ENCODE data around the gene TMEM217. TPM values are rescaled to one million over a fixed set of nuclear protein-coding genes. Genes with fewer than 3 reads are reported as not detected.
"Not testable (repeated sequence)": the region's sequence is repeated elsewhere in the genome, so short reads cannot be mapped to it uniquely, and the experiment has no call there.

The TMEM217 gene
- total RNA-seq, 2 donors from 2014 or later = 0.41 to 6.2 TPM

- TF ChIP-seq, protein P1, sequence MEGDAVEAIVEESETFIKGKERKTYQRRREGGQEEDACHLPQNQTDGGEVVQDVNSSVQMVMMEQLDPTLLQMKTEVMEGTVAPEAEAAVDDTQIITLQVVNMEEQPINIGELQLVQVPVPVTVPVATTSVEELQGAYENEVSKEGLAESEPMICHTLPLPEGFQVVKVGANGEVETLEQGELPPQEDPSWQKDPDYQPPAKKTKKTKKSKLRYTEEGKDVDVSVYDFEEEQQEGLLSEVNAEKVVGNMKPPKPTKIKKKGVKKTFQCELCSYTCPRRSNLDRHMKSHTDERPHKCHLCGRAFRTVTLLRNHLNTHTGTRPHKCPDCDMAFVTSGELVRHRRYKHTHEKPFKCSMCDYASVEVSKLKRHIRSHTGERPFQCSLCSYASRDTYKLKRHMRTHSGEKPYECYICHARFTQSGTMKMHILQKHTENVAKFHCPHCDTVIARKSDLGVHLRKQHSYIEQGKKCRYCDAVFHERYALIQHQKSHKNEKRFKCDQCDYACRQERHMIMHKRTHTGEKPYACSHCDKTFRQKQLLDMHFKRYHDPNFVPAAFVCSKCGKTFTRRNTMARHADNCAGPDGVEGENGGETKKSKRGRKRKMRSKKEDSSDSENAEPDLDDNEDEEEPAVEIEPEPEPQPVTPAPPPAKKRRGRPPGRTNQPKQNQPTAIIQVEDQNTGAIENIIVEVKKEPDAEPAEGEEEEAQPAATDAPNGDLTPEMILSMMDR (IDR thresholded peaks at IDR 0.05) = peak; percentile 57
- DNase-seq (ENCODE audit: low spot score) = no peak
- Histone ChIP-seq H3K27ac (no peak overlapping the region), H3K9me3 (no peaks in the 10 kb centered on the region), H3K36me3 (peaks cover 11% of the 10 kb centered on the region), H3K4me1 (ENCODE audit: control insufficient read depth in 1 of 2, low read depth in 2 of 2) (peaks cover 8 to 16% of the 10 kb centered on the region in 2 donors), H3K27me3 (replicated peaks; ENCODE audit: insufficient read depth) (no peaks in the 10 kb centered on the region), H3K4me3 (no peak overlapping the region)
- ATAC-seq (ENCODE audit: insufficient number of reproducible peaks, low FRiP score, low read depth) = no peak
Observed at GRCh38 chr6:37303891-37304503, 46.1 kb upstream of the TMEM217 start.

GRCh38 chr6:37303091-37303660 is 45.2 kb upstream of the TMEM217 start:
- peaks cover 4 to 8% of the 10 kb centered on the region in 2 donors for H3K4me1 ChIP-seq (ENCODE audit: control insufficient read depth in 1 of 2, low read depth in 2 of 2)
- ATAC-seq (ENCODE audit: insufficient number of reproducible peaks, low FRiP score, low read depth) (no peak), DNase-seq (ENCODE audit: low spot score) (no peak)
- H3K27me3 ChIP-seq (replicated peaks; ENCODE audit: insufficient read depth) = no peaks in the 10 kb centered on the region
- peaks cover 11% of the 10 kb centered on the region for H3K36me3 ChIP-seq
- H3K4me3 ChIP-seq = no peak overlapping the region
- no peak overlapping the region for H3K27ac ChIP-seq
- TF ChIP-seq, protein P1 (IDR thresholded peaks at IDR 0.05) = no peak
- H3K9me3 ChIP-seq = no peaks in the 10 kb centered on the region

DNA sequence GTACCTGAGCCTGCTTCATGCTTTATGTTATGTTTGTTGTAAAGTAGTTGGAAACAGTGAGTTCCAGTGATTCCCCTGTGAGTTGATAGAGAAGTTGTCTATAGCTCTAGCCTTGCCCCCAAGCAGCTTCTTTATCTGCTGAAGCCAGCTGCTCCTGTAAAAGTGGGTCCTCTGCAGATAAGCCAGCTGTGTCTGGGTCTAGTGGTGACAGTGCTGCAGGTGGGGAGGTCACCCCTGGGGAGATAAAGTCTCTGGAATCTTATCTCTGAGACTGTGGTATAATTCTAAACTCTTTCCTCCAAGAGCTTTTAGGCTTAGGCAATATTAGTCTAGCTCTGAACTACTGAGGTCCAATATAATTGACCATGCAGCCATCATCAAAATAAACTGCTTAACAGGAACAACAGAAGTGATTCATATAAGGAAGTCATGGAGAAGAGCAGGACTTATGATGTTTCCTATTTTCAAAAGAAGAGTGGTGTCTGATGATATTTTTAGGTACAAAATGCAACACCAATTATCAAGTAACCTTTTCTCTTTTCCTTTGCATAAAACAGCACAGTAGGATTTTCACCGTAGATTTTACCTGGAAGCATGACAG is 44.2 kb upstream of the TMEM217 start:
- no peak overlapping the region for H3K4me3 ChIP-seq
- no peaks in the 10 kb centered on the region for H3K27me3 ChIP-seq (replicated peaks; ENCODE audit: insufficient read depth)
- DNase-seq (ENCODE audit: low spot score) (no peak), ATAC-seq (ENCODE audit: insufficient number of reproducible peaks, low FRiP score, low read depth) (no peak)
- TF ChIP-seq, protein P1 (IDR thresholded peaks at IDR 0.05) = no peak
- no peaks in the 10 kb centered on the region for H3K4me1 ChIP-seq (ENCODE audit: control insufficient read depth in 1 of 2, low read depth in 2 of 2)
- H3K36me3 ChIP-seq = peaks cover 11% of the 10 kb centered on the region
- H3K27ac ChIP-seq = no peak overlapping the region
- H3K9me3 ChIP-seq = no peaks in the 10 kb centered on the region

GRCh38 chr6:37299990-37300389 is 42.0 kb upstream of the TMEM217 start:
- TF ChIP-seq, protein P1 (IDR thresholded peaks at IDR 0.05) = no peak
- DNase-seq (ENCODE audit: low spot score) (no peak), ATAC-seq (ENCODE audit: insufficient number of reproducible peaks, low FRiP score, low read depth) (no peak)
- Histone ChIP-seq H3K4me1 (ENCODE audit: control insufficient read depth in 1 of 2, low read depth in 2 of 2) (no peaks in the 10 kb centered on the region), H3K4me3 (no peak overlapping the region), H3K9me3 (no peaks in the 10 kb centered on the region), H3K27ac (no peak overlapping the region), H3K36me3 (peaks cover 11% of the 10 kb centered on the region), H3K27me3 (replicated peaks; ENCODE audit: insufficient read depth) (no peaks in the 10 kb centered on the region)

- H3K27me3 ChIP-seq (replicated peaks; ENCODE audit: insufficient read depth) = no peaks in the 10 kb centered on the region
- H3K27ac ChIP-seq = no peak overlapping the region
- H3K4me1 ChIP-seq (ENCODE audit: control insufficient read depth in 1 of 2, low read depth in 2 of 2) = no peaks in the 10 kb centered on the region
- ATAC-seq (ENCODE audit: insufficient number of reproducible peaks, low FRiP score, low read depth) (no peak), DNase-seq (ENCODE audit: low spot score) (no peak)
- H3K9me3 ChIP-seq = no peaks in the 10 kb centered on the region
- H3K36me3 ChIP-seq = peaks cover 17% of the 10 kb centered on the region
- TF ChIP-seq, protein P1 (IDR thresholded peaks at IDR 0.05) = no peak
- H3K4me3 ChIP-seq = no peak overlapping the region
Observed at GRCh38 chr6:37298958-37299357, 41.0 kb upstream of the TMEM217 start.

DNA sequence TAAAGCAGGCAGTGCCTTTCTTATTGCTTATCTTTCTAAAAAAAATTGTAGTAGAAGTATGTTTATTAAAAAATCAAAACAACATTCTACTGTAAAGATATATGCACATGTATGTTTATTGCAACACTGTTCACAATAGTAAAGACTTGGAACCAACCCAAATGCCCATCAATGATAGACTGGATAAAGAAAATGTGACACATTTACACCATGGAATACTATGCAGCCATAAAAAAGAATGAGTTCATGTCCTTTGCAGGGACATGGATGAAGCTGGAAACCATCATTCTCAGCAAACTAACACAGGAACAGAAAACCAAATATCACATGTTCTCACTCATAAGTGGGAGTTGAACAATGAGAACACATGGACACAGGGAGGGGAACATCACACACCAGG is 39.7 kb upstream of the TMEM217 start:
- not testable (repeated sequence) for H3K4me3 ChIP-seq; H3K27me3 ChIP-seq (replicated peaks; ENCODE audit: insufficient read depth); ATAC-seq (ENCODE audit: insufficient number of reproducible peaks, low FRiP score, low read depth); H3K27ac ChIP-seq; H3K4me1 ChIP-seq (ENCODE audit: control insufficient read depth in 1 of 2, low read depth in 2 of 2); H3K9me3 ChIP-seq; DNase-seq (ENCODE audit: low spot score)
- peaks cover 14% of the 10 kb centered on the region for H3K36me3 ChIP-seq

Data from thoracic aorta (tissue), 2 donors.